Measurements from ENCODE around the gene EFNA1.

DNA sequence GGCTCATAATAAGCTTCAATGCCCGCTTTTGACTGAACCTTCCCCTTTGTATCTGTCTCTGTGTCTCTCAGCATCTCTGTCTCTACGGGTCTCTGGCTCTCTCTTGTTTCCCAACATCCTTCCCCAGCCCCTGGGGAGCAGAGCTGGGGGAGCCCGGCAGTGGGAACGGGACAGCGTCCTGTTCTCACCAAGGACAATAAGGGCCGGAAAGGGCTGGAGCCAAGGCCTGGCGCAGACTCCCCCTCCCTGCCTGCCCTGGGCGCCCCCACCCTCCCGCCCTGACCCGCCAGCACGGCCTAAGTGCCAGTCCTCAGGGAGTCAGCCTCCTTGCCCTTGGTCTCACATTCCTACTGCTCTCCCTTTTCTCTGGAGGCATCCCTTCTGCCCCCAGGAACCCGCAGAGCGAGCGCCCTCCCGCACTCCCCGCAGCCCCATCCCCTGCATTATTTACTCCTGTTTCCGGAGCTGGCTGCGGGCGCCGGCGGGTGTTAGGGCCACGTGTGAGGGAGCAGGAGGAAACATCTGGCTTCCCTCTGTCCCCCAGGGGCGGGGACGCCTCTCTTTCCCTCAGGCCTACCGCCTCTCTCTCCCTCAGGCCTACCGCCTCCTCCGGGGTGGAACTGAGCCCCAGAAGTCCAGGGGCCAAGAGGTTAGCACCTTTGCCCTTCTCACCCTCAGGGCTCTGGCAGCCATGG is 38.9 kb downstream of the EFNA1 start:
- TF ChIP-seq, protein P1, sequence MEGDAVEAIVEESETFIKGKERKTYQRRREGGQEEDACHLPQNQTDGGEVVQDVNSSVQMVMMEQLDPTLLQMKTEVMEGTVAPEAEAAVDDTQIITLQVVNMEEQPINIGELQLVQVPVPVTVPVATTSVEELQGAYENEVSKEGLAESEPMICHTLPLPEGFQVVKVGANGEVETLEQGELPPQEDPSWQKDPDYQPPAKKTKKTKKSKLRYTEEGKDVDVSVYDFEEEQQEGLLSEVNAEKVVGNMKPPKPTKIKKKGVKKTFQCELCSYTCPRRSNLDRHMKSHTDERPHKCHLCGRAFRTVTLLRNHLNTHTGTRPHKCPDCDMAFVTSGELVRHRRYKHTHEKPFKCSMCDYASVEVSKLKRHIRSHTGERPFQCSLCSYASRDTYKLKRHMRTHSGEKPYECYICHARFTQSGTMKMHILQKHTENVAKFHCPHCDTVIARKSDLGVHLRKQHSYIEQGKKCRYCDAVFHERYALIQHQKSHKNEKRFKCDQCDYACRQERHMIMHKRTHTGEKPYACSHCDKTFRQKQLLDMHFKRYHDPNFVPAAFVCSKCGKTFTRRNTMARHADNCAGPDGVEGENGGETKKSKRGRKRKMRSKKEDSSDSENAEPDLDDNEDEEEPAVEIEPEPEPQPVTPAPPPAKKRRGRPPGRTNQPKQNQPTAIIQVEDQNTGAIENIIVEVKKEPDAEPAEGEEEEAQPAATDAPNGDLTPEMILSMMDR (IDR thresholded peaks at IDR 0.05) = no peak
- no peak for TF ChIP-seq POLR2AphosphoS5 (IDR thresholded peaks at IDR 0.05; ENCODE audit: low read depth, low read length)
- TF ChIP-seq, protein P2, sequence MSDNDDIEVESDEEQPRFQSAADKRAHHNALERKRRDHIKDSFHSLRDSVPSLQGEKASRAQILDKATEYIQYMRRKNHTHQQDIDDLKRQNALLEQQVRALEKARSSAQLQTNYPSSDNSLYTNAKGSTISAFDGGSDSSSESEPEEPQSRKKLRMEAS (IDR thresholded peaks at IDR 0.05; ENCODE audit: low read depth) = no peak
- TF ChIP-seq, protein P3, sequence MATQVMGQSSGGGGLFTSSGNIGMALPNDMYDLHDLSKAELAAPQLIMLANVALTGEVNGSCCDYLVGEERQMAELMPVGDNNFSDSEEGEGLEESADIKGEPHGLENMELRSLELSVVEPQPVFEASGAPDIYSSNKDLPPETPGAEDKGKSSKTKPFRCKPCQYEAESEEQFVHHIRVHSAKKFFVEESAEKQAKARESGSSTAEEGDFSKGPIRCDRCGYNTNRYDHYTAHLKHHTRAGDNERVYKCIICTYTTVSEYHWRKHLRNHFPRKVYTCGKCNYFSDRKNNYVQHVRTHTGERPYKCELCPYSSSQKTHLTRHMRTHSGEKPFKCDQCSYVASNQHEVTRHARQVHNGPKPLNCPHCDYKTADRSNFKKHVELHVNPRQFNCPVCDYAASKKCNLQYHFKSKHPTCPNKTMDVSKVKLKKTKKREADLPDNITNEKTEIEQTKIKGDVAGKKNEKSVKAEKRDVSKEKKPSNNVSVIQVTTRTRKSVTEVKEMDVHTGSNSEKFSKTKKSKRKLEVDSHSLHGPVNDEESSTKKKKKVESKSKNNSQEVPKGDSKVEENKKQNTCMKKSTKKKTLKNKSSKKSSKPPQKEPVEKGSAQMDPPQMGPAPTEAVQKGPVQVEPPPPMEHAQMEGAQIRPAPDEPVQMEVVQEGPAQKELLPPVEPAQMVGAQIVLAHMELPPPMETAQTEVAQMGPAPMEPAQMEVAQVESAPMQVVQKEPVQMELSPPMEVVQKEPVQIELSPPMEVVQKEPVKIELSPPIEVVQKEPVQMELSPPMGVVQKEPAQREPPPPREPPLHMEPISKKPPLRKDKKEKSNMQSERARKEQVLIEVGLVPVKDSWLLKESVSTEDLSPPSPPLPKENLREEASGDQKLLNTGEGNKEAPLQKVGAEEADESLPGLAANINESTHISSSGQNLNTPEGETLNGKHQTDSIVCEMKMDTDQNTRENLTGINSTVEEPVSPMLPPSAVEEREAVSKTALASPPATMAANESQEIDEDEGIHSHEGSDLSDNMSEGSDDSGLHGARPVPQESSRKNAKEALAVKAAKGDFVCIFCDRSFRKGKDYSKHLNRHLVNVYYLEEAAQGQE (IDR thresholded peaks at IDR 0.05; ENCODE audit: low read depth, low read length) = no peak

All from SK-N-SH (cell line).